Muscle of leg (tissue), 11 donors: ENCODE data around the gene CYB5R3. TPM values are rescaled to one million over a fixed set of nuclear protein-coding genes. Genes with fewer than 3 reads are reported as not detected.
"Not testable (repeated sequence)": the region's sequence is repeated elsewhere in the genome, so short reads cannot be mapped to it uniquely, and the experiment has no call there.

Source experiments
- DNase-seq: peaks from one replicate; pipeline ENCODE4 v3.0.0; 2013
- H3K27ac ChIP-seq: one replicate; pipeline ENCODE4 v1.5.1; 2013; ENCODE audit warnings: mild to moderate bottlenecking, low read length, control low read depth
- H3K27me3 ChIP-seq: one replicate; pipeline ENCODE4 v1.6.1; 2013; ENCODE audit warnings: low read length; ENCODE audit not compliant: control insufficient read depth, insufficient read depth
- H3K36me3 ChIP-seq: one replicate; pipeline ENCODE4 v1.6.1; 2013; ENCODE audit warnings: low read length; ENCODE audit not compliant: control insufficient read depth, insufficient read depth
- H3K4me1 ChIP-seq: one replicate; pipeline ENCODE4 v1.6.1; 2013; ENCODE audit warnings: low read length; ENCODE audit not compliant: control insufficient read depth, insufficient read depth
- H3K4me3 ChIP-seq: one replicate; pipeline ENCODE4 v1.5.1; 2013; ENCODE audit warnings: low read length, control low read depth
- H3K9me3 ChIP-seq: replicated peaks from 2 replicates; pipeline ENCODE4 v1.6.1; 2013; ENCODE audit warnings: low read depth, low read length; ENCODE audit not compliant: control insufficient read depth
- WGBS: methylation state at CpG from one replicate; pipeline ENCODE4 v1.1.5; 2013; ENCODE audit warnings: missing lambda C conversion rate; ENCODE audit not compliant: insufficient coverage; 5-methylcytosine and 5-hydroxymethylcytosine counted together
- polyA plus RNA-seq, 8 donors: library from polyadenylated mRNA; unstranded; fragments of 120-200 nt; gene quantifications; one replicate each; pipeline versions ENCODE4 v1.2.1 to v1.2.3, GENCODE V29; 2013; ENCODE audit warnings: inconsistent platforms in 1 of 8, low replicate concordance in 1 of 8; ENCODE audit not compliant: insufficient read length in 8 of 8, insufficient read depth in 1 of 8
- total RNA-seq: library from RNA; stranded (reverse); fragments of 120-200 nt; gene quantifications from one replicate; pipeline ENCODE4 v1.2.4, GENCODE V29; 2013

Gene CYB5R3
- total and polyA plus RNA-seq, 9 donors: 53.2 to 177 (median 158) TPM

DNA sequence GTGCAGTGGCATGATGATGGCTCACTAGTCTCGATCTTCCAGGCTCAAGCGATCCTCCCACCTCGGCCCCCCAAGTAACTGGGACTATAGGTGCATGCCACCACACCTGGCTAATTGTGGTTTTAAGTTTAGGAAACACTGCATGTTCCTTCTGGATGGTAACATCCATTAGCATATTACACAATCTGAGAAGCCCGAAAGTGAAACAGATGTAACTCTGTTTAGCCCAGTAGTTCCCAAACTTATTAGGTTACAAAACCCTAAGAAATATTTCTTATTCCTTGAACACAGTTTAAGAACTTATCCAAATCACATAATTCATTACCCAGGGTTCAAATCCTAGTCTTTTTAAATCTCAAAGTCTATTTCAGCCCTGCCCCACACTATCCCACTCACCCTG, 62.8 kb downstream of the CYB5R3 start:
- Histone ChIP-seq H3K27ac (no peak overlapping the region), H3K9me3 (no peaks in the 10 kb centered on the region), H3K4me3 (no peak overlapping the region), H3K27me3 (no peaks in the 10 kb centered on the region), H3K36me3 (peaks cover 68% of the 10 kb centered on the region), H3K4me1 (peaks cover 7% of the 10 kb centered on the region)
- 80% methylated on average over 1 of the region's 4 CpGs for WGBS
- no peak for DNase-seq

DNA sequence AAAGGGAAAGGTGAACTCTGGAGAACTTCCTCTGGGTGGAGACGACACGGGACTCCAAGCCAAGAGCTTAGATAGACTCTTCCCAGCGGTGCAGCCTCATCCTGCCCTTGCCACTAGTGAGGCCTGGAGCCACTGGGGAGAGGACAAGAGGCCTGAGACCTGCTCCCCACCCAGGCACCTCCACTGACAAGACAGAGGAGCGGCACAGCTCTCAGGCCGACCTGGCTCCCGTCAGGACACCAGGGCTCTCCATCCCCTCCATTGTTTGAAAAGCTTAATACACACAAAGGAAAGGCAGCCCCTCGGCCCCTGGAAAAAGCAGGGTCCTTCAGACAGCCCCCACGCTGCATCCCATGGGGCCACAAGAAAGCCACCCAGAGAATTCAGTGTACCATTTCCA, 64.1 kb downstream of the CYB5R3 start:
- DNase-seq: no peak
- Histone ChIP-seq H3K27ac (no peak overlapping the region), H3K36me3 (peaks cover 63% of the 10 kb centered on the region), H3K27me3 (no peaks in the 10 kb centered on the region), H3K9me3 (no peaks in the 10 kb centered on the region), H3K4me3 (no peak overlapping the region), H3K4me1 (peaks cover 10% of the 10 kb centered on the region)
- WGBS: 85% methylated on average over 8 of the region's 8 CpGs

GRCh38 chr22:42584364-42584940, 64.7 kb downstream of the CYB5R3 start:
- Histone ChIP-seq H3K27me3 (no peaks in the 10 kb centered on the region), H3K9me3 (no peaks in the 10 kb centered on the region), H3K4me3 (no peak overlapping the region), H3K36me3 (peaks cover 60% of the 10 kb centered on the region), H3K27ac (no peak overlapping the region), H3K4me1 (peaks cover 10% of the 10 kb centered on the region)
- DNase-seq: no peak
- WGBS: 93% methylated on average over 4 of the region's 4 CpGs

GRCh38 chr22:42582987-42583386, 66.2 kb downstream of the CYB5R3 start:
- DNase-seq: no peak
- no peaks in the 10 kb centered on the region for H3K9me3 ChIP-seq
- no peak overlapping the region for H3K27ac ChIP-seq
- WGBS: 79% methylated on average over 1 of the region's 1 CpG
- H3K4me1 ChIP-seq: peaks cover 10% of the 10 kb centered on the region
- peaks cover 60% of the 10 kb centered on the region for H3K36me3 ChIP-seq
- H3K27me3 ChIP-seq: no peaks in the 10 kb centered on the region
- no peak overlapping the region for H3K4me3 ChIP-seq

DNA sequence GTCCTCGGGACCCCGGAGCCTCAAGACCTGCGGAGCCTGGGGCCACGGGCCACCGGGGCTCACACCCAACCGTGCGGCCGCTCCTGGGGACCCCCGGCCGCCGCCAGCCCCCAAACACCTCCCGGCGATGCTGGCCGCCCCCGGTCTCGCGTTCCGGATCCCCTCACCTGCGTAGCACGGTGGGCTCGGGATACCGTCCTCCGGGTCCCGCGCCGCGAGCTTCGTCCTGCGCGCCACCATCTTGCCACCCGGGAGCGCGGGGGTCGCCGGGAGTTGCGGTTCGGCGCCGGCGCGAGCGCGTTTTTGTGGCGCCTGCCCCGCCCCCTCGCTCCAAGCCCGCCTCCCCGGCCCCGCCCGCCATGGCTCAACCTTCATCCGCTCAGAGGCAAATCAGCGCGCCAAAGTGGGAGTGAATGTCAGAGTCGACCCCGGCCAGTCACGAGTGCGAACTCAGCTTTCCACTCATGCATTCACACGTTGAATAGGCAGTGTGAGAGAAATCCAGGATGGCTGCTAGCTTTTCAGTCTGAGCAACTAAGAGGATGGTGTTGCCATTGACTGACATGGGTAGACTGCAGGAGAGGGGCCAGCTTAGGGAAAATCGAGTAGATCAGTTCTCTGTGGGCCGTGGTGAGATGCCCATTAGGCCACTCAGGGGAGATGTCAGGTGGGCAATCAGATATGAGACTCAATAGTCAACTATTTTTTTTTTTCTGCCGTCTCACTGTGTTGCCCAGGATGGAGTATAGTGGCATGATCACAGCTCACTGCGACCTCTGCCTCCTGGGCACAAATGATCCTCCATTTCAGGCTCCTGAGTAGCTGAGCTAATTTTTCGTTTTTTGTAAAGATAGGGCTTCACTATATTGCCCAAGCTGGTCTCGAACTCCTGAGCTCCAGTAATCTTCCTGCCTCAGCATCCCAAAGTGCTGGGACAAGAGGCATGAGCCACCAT, 67.2 kb downstream of the CYB5R3 start:
- Histone ChIP-seq H3K27me3 (no peaks in the 10 kb centered on the region), H3K27ac (no peak overlapping the region), H3K4me3 (peak overlapping the region; percentile 61), H3K36me3 (peaks cover 58% of the 10 kb centered on the region), H3K4me1 (peaks cover 10% of the 10 kb centered on the region), H3K9me3 (no peaks in the 10 kb centered on the region)
- peak; percentile 91 for DNase-seq
- 6% methylated on average over 50 of the region's 64 CpGs for WGBS

- H3K27me3 ChIP-seq, DNase-seq, H3K27ac ChIP-seq, H3K4me1 ChIP-seq, H3K9me3 ChIP-seq: not testable (repeated sequence)
- H3K4me3 ChIP-seq: peak overlapping the region; percentile 61
- peaks cover 52% of the 10 kb centered on the region for H3K36me3 ChIP-seq
- 0% methylated on average over 6 of the region's 22 CpGs for WGBS
Measured at GRCh38 chr22:42581194-42581761, 67.9 kb downstream of the CYB5R3 start.

DNA sequence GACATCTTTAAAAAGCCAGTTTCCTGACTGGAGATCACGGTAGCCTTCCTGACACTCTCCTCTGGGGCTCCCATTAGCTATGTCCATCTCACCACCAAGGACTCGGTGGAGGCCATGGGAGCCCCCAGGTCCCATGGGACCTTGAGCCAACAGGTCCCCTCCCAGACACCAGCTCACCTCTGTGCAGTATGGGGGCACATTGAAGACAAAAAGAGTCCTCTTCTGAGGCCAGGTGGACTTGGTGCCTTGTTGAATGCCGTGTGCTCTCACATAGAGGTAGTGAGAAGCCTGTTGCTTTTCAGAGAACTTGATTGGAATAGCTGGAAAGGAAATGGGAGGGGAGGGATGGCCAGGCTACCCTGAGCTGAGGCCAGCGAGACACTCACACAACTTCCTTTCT, 69.2 kb downstream of the CYB5R3 start:
- H3K4me1 ChIP-seq, H3K27me3 ChIP-seq, H3K4me3 ChIP-seq, H3K9me3 ChIP-seq, H3K27ac ChIP-seq, DNase-seq: not testable (repeated sequence)
- H3K36me3 ChIP-seq: peaks cover 40% of the 10 kb centered on the region
- WGBS: no CpG with 5 or more reads among the region's 4 CpGs

GRCh38 chr22:42577623-42578240, 71.5 kb downstream of the CYB5R3 start:
- no peak for DNase-seq
- H3K9me3 ChIP-seq: no peaks in the 10 kb centered on the region
- peaks cover 8% of the 10 kb centered on the region for H3K4me1 ChIP-seq
- H3K36me3 ChIP-seq: peaks cover 30% of the 10 kb centered on the region
- no peak overlapping the region for H3K27ac ChIP-seq
- 71% methylated on average over 2 of the region's 15 CpGs for WGBS
- H3K4me3 ChIP-seq: no peak overlapping the region
- no peaks in the 10 kb centered on the region for H3K27me3 ChIP-seq

- WGBS: 90% methylated on average over 2 of the region's 9 CpGs
- not testable (repeated sequence) for H3K27ac ChIP-seq, H3K4me3 ChIP-seq, DNase-seq, H3K4me1 ChIP-seq, H3K27me3 ChIP-seq, H3K9me3 ChIP-seq
- peaks cover 34% of the 10 kb centered on the region for H3K36me3 ChIP-seq
Measured at GRCh38 chr22:42577141-42577540, 72.1 kb downstream of the CYB5R3 start.

GRCh38 chr22:42575996-42576574, 73.1 kb downstream of the CYB5R3 start:
- not testable (repeated sequence) for DNase-seq, H3K27me3 ChIP-seq, H3K27ac ChIP-seq, H3K9me3 ChIP-seq, H3K4me3 ChIP-seq, H3K4me1 ChIP-seq
- WGBS: 89% methylated on average over 13 of the region's 30 CpGs
- H3K36me3 ChIP-seq: peaks cover 37% of the 10 kb centered on the region
